CD4-positive, alpha-beta memory T cell (primary cell): ENCODE results near the gene MNX1. TPM values are rescaled to one million over a fixed set of nuclear protein-coding genes. Genes with fewer than 3 reads are reported as not detected.

Experiments used
- CTCF ChIA-PET: fragments of 350-600 bp; sonication (Branson Sonifier 250); formaldehyde crosslinking; loops from one replicate; lab custom pipeline; 2021; ENCODE audit warnings: inconsistent platforms; ENCODE audit not compliant: partially characterized antibody; lab: Charles Lee
- POLR2A ChIA-PET: fragments of 350-600 bp; sonication (Branson Sonifier 250); formaldehyde crosslinking; loops from one replicate; lab custom pipeline; 2021; ENCODE audit not compliant: partially characterized antibody; lab: Charles Lee
- DNase-seq, 5 donors: peaks; one replicate each; pipeline versions ENCODE4 v3.0.0 to v3.0.0-alpha.2; 2020 to 2022; ENCODE audit warnings: mixed read lengths in 1 of 5
- H3K27ac ChIP-seq: one replicate; pipeline ENCODE4 v1.7.0; 2013; ENCODE audit warnings: low read depth, low read length
- H3K27me3 ChIP-seq: 2 replicates; pipeline ENCODE4 v1.7.0; 2013; ENCODE audit warnings: mild to moderate bottlenecking, low read length, moderate library complexity; ENCODE audit not compliant: insufficient read depth
- H3K36me3 ChIP-seq: 2 replicates; pipeline ENCODE4 v1.7.0; 2013; ENCODE audit warnings: mild to moderate bottlenecking, low read length, moderate library complexity; ENCODE audit not compliant: insufficient read depth
- H3K4me1 ChIP-seq: 2 replicates; pipeline ENCODE4 v1.7.0; 2013; ENCODE audit warnings: mild to moderate bottlenecking, low read length, moderate library complexity; ENCODE audit not compliant: insufficient read depth
- H3K4me3 ChIP-seq, 2 donors: one replicate each; pipeline ENCODE4 v1.7.0; 2013; ENCODE audit warnings: low read length in 2 of 2, mild to moderate bottlenecking in 1 of 2
- H3K9me3 ChIP-seq, 2 donors: one replicate each; pipeline ENCODE4 v1.7.0; 2013; ENCODE audit warnings: low read length in 2 of 2, control low read depth in 1 of 2; ENCODE audit not compliant: control insufficient read depth in 1 of 2
- H3K27ac Mint-ChIP-seq, 7 donors: one replicate each; pipeline ENCODE4 v1.8.0; 2020 to 2021; ENCODE audit warnings: mixed read lengths in 7 of 7, mild to moderate bottlenecking in 6 of 7, inconsistent platforms in 3 of 7, moderate library complexity in 3 of 7
- H3K27me3 Mint-ChIP-seq, 2 donors: one replicate each; pipeline ENCODE4 v1.8.0; 2020 to 2021; ENCODE audit warnings: mixed read lengths in 2 of 2
- H3K36me3 Mint-ChIP-seq, 2 donors: one replicate each; pipeline ENCODE4 v1.8.0; 2020 to 2021; ENCODE audit warnings: mixed read lengths in 2 of 2, inconsistent platforms in 1 of 2, mild to moderate bottlenecking in 1 of 2
- H3K4me1 Mint-ChIP-seq, 4 donors: one replicate each; pipeline ENCODE4 v1.8.0; 2020 to 2021; ENCODE audit warnings: mixed read lengths in 4 of 4, mild to moderate bottlenecking in 1 of 4
- H3K4me3 Mint-ChIP-seq, 8 donors: one replicate each; pipeline ENCODE4 v1.8.0; 2020 to 2021; ENCODE audit warnings: mixed read lengths in 8 of 8, mild to moderate bottlenecking in 7 of 8, moderate library complexity in 6 of 8, inconsistent platforms in 3 of 8
- H3K9me3 Mint-ChIP-seq, 8 donors: one replicate each; pipeline ENCODE4 v1.8.0; 2020 to 2021; ENCODE audit warnings: mixed read lengths in 8 of 8, mild to moderate bottlenecking in 5 of 8, inconsistent platforms in 3 of 8, moderate library complexity in 1 of 8
- intact Hi-C: fragments of 100-400 bp; cut with micrococcal nuclease; formaldehyde crosslinking; loops from one replicate; pipeline ENCODE4 v1.15.1; 2023
- polyA plus RNA-seq, 2 donors: library from polyadenylated mRNA; unstranded; fragments of 300-500 nt; fragmentation: Illumina TruSeq; gene quantifications; one replicate each; pipeline ENCODE4 v1.2.3, GENCODE V29; 2021
- total RNA-seq, 2 experiments: library from RNA; stranded (reverse); gene quantifications; one replicate each; pipeline ENCODE4 v1.2.3, GENCODE V29; 2021

MNX1 gene
- total and polyA plus RNA-seq, 4 experiments from 2014 or later, result not detected

- Histone ChIP-seq H3K27me3 (no peaks in the 10 kb centered on the region), H3K27ac (no peak overlapping the region), H3K4me1 (no peaks in the 10 kb centered on the region), H3K4me3 (no peak overlapping the region), H3K9me3 (no peaks in the 10 kb centered on the region), H3K36me3 (no peaks in the 10 kb centered on the region)
- no peak overlapping the region for H3K4me3 Mint-ChIP-seq
- ChIA-PET CTCF (no interaction called here), POLR2A (no interaction called here)
- H3K27ac Mint-ChIP-seq, result no peak overlapping the region
- H3K27me3 Mint-ChIP-seq, result peaks cover 8 to 22% of the 10 kb centered on the region in 2 donors
- H3K9me3 Mint-ChIP-seq, result peaks cover 0 to 5% (median 2%) of the 10 kb centered on the region in 8 donors
- no peaks in the 10 kb centered on the region for H3K36me3 Mint-ChIP-seq
- DNase-seq, result no peak
- intact Hi-C loops, result no loop called here
- peaks cover 0 to 3% (median 0%) of the 10 kb centered on the region in 4 donors for H3K4me1 Mint-ChIP-seq
These were observed 30.5 kb upstream of the MNX1 start for GRCh38 chr7:157041004-157041403.

GRCh38 chr7:157037635-157038034 is 27.2 kb upstream of the MNX1 start:
- no peaks in the 10 kb centered on the region for H3K9me3 ChIP-seq
- no peak overlapping the region for H3K4me3 Mint-ChIP-seq
- H3K9me3 Mint-ChIP-seq, result peaks cover 0 to 7% (median 2%) of the 10 kb centered on the region in 8 donors
- no peaks in the 10 kb centered on the region for H3K36me3 Mint-ChIP-seq
- ChIA-PET CTCF (no interaction called here), POLR2A (no interaction called here)
- no peak overlapping the region for H3K4me3 ChIP-seq
- peaks cover 0 to 3% (median 0%) of the 10 kb centered on the region in 4 donors for H3K4me1 Mint-ChIP-seq
- no peak overlapping the region for H3K27ac ChIP-seq
- intact Hi-C loops, result no loop called here
- DNase-seq, result no peak
- no peaks in the 10 kb centered on the region for H3K4me1 ChIP-seq
- no peaks in the 10 kb centered on the region for H3K27me3 ChIP-seq
- H3K27ac Mint-ChIP-seq, result no peak overlapping the region
- peaks cover 16 to 31% of the 10 kb centered on the region in 2 donors for H3K27me3 Mint-ChIP-seq
- no peaks in the 10 kb centered on the region for H3K36me3 ChIP-seq

- H3K4me3 Mint-ChIP-seq, result no peak overlapping the region
- H3K4me1 Mint-ChIP-seq, result peaks cover 0 to 3% (median 0%) of the 10 kb centered on the region in 4 donors
- H3K9me3 ChIP-seq, result no peaks in the 10 kb centered on the region
- peaks cover 0 to 7% (median 2%) of the 10 kb centered on the region in 8 donors for H3K9me3 Mint-ChIP-seq
- H3K36me3 Mint-ChIP-seq, result no peaks in the 10 kb centered on the region
- no peak for DNase-seq
- no peak overlapping the region for H3K27ac Mint-ChIP-seq
- intact Hi-C loops, result no loop called here
- H3K27ac ChIP-seq, result no peak overlapping the region
- H3K36me3 ChIP-seq, result no peaks in the 10 kb centered on the region
- peaks cover 18 to 32% of the 10 kb centered on the region in 2 donors for H3K27me3 Mint-ChIP-seq
- H3K4me3 ChIP-seq, result no peak overlapping the region
- no peaks in the 10 kb centered on the region for H3K4me1 ChIP-seq
- no peaks in the 10 kb centered on the region for H3K27me3 ChIP-seq
- ChIA-PET CTCF (no interaction called here), POLR2A (no interaction called here)
These were observed 26.6 kb upstream of the MNX1 start for GRCh38 chr7:157037028-157037427.

GRCh38 chr7:157035979-157036378 is 25.5 kb upstream of the MNX1 start:
- POLR2A ChIA-PET, result no interaction called here

GRCh38 chr7:157035302-157035701 is 24.8 kb upstream of the MNX1 start:
- no peak overlapping the region for H3K27ac ChIP-seq
- H3K4me3 ChIP-seq, result no peak overlapping the region
- H3K4me1 ChIP-seq, result no peaks in the 10 kb centered on the region
- H3K36me3 Mint-ChIP-seq, result no peaks in the 10 kb centered on the region
- peaks cover 24 to 34% of the 10 kb centered on the region in 2 donors for H3K27me3 Mint-ChIP-seq
- DNase-seq, result no peak
- no peaks in the 10 kb centered on the region for H3K27me3 ChIP-seq
- intact Hi-C loops, result no loop called here
- H3K4me1 Mint-ChIP-seq, result peaks cover 0 to 3% (median 0%) of the 10 kb centered on the region in 4 donors
- no peaks in the 10 kb centered on the region for H3K9me3 ChIP-seq
- H3K4me3 Mint-ChIP-seq, result no peak overlapping the region
- peaks cover 0 to 7% (median 2%) of the 10 kb centered on the region in 8 donors for H3K9me3 Mint-ChIP-seq
- ChIA-PET CTCF (no interaction called here), POLR2A (no interaction called here)
- no peak overlapping the region for H3K27ac Mint-ChIP-seq
- no peaks in the 10 kb centered on the region for H3K36me3 ChIP-seq

More at GRCh38 chr7:157035979-157036378, 25.5 kb upstream of the MNX1 start:
- no peaks in the 10 kb centered on the region for H3K27me3 ChIP-seq
- Mint-ChIP-seq H3K4me1 (peaks cover 0 to 3% (median 0%) of the 10 kb centered on the region in 4 donors), H3K36me3 (no peaks in the 10 kb centered on the region), H3K27ac (no peak overlapping the region), H3K27me3 (peaks cover 24 to 35% of the 10 kb centered on the region in 2 donors), H3K4me3 (no peak overlapping the region), H3K9me3 (peaks cover 0 to 7% (median 2%) of the 10 kb centered on the region in 8 donors)
- intact Hi-C loops, result no loop called here
- no peaks in the 10 kb centered on the region for H3K36me3 ChIP-seq
- CTCF ChIA-PET, result no interaction called here
- no peaks in the 10 kb centered on the region for H3K4me1 ChIP-seq
- no peak overlapping the region for H3K27ac ChIP-seq
- DNase-seq, result no peak
- H3K4me3 ChIP-seq, result no peak overlapping the region
- H3K9me3 ChIP-seq, result no peaks in the 10 kb centered on the region

- ChIA-PET CTCF (no interaction called here), POLR2A (no interaction called here)
- Mint-ChIP-seq H3K4me1 (no peaks in the 10 kb centered on the region), H3K9me3 (peaks cover 0 to 7% (median 2%) of the 10 kb centered on the region in 8 donors), H3K27ac (no peak overlapping the region), H3K36me3 (no peaks in the 10 kb centered on the region), H3K4me3 (no peak overlapping the region), H3K27me3 (peaks cover 32 to 43% of the 10 kb centered on the region in 2 donors)
- no peak for DNase-seq
- Histone ChIP-seq H3K36me3 (no peaks in the 10 kb centered on the region), H3K4me1 (no peaks in the 10 kb centered on the region), H3K27ac (no peak overlapping the region), H3K9me3 (no peaks in the 10 kb centered on the region), H3K4me3 (no peak overlapping the region), H3K27me3 (no peaks in the 10 kb centered on the region)
- intact Hi-C loops, result no loop called here
These were observed 23.3 kb upstream of the MNX1 start for GRCh38 chr7:157033483-157034473.

- Histone ChIP-seq H3K36me3 (no peaks in the 10 kb centered on the region), H3K27ac (no peak overlapping the region), H3K4me1 (no peaks in the 10 kb centered on the region), H3K9me3 (no peaks in the 10 kb centered on the region), H3K4me3 (no peak overlapping the region), H3K27me3 (peaks cover under 1% of the 10 kb centered on the region)
- no peak overlapping the region for H3K4me3 Mint-ChIP-seq
- DNase-seq, result no peak
- CTCF ChIA-PET, result no interaction called here
- H3K9me3 Mint-ChIP-seq, result peaks cover 0 to 7% (median 2%) of the 10 kb centered on the region in 8 donors
- POLR2A ChIA-PET, result no interaction called here
- H3K4me1 Mint-ChIP-seq, result no peaks in the 10 kb centered on the region
- intact Hi-C loops, result no loop called here
- peaks cover 39 to 48% of the 10 kb centered on the region in 2 donors for H3K27me3 Mint-ChIP-seq
- H3K27ac Mint-ChIP-seq, result no peak overlapping the region
- no peaks in the 10 kb centered on the region for H3K36me3 Mint-ChIP-seq
These were observed 22.4 kb upstream of the MNX1 start for GRCh38 chr7:157032644-157033482.
